GF-D8 (cell line): ENCODE measurements around the gene SH3D19.
"Not testable (repeated sequence)": the region's sequence is repeated elsewhere in the genome, so short reads cannot be mapped to it uniquely, and the experiment has no call there.

ENCODE experiments used
- DNase-seq: peaks from one replicate; lab custom pipeline; 2025; lab: John Stamatoyannopoulos, UW

The SH3D19 gene

DNA sequence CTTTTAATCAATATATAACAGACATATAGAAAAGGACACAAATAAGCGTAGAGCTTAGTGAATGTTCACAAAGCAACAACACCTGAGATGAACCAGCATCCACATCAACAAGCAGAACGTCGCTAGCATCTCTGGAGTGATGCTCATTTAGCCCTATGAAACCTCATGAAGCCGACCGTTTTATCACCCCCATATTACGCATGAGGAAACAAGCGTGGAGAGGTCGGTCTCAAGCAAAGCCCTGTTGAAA lies 226.5 kb downstream of the SH3D19 start:
- DNase-seq, result no peak

DNA sequence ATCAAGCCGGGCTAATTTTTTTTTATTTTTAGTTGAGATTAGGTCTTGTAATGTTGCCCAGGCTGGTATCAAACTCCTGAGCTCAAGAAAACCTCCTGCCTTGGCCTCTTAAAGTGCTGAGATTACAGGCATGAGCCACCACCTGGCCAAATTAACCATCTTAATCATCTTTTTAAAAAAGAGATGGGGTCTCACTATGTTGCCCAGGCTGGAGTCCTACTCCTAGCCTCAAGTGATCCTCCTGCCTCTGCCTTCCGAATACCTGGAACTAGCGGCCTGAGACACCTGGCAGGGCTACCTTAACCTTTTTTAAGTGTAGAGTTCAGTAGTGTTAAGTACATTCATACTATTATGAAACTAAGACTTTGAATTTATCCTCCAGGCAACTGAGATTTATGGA lies 227.6 kb downstream of the SH3D19 start:
- no peak for DNase-seq

DNA sequence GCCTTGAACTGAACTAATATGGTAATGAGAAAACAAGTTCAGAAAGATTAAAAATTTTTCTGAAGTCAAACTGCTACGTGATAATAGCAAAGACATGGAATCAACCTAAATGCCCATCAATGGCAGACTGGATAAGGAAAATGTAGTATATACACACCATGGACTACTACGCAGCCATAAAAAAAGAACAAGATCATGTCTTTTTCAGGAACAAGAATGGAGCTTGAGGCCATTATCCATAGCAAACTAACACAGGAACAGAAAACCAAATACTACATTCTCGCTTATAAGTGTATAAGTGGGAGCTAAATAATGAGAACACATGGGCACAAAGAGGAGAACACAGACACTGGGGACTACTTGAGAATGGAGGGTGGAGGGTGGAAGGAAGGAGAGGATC lies 230.3 kb downstream of the SH3D19 start:
- no peak for DNase-seq

DNA sequence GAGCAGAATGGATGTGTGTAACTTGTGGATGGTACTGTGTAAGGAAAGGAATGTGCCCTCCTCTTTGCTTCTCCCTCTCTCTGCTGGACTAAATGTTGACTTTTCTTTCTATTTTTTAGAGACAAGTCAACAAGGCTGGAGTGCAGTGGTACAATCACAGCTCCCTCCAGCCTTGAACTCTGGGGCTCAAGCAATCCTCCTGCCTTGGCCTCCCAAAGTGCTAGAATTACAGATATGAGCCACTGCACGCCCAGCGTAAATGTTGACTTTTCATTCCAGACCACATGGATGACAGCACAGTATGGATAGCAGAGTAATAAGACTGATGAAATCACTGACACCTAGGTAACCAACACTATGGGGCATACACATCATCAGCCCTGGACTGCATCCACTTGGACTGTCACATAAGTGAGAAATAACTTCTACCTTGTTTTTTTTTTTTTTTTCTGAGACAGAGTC lies 231.1 kb downstream of the SH3D19 start:
- DNase-seq, result no peak

DNA sequence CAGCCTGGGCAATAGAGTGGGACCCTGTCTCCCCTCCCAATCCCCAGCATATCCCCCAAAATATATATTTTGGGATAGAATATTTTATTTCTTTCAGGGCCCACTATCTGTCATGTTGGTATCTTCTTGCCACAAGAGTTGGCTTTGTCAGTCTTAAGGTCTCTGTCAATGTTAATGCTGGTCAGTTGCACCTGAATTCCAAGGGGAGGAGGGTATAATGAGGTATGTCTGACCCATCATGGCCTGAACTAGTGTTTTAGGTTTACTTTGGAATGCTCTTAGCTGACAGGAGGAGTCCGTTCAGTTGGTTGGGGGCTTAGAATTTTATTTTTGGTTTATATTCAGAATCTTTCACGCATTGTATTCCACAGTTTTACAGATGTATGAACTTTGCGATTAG lies 232.2 kb downstream of the SH3D19 start:
- DNase-seq, result no peak

DNA sequence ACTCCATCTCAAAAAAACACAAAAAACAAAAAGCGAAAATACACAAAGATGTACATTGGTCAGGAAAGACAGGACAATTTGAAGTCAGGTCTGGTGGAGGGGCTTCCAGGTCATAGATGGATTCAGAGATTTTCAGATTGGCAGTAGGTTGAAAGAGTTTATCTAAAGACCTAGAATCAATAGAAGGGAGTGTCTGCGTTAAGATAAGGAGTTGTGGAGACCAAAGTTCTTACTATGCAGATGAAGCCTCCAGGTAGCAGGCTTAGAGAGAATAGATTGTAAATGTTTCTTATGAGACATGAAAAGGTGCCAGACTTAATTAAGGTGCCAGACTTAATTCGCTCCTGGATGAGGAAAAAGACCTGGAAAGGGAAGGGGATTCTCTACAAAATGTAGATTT lies 232.9 kb downstream of the SH3D19 start:
- no peak for DNase-seq

DNA sequence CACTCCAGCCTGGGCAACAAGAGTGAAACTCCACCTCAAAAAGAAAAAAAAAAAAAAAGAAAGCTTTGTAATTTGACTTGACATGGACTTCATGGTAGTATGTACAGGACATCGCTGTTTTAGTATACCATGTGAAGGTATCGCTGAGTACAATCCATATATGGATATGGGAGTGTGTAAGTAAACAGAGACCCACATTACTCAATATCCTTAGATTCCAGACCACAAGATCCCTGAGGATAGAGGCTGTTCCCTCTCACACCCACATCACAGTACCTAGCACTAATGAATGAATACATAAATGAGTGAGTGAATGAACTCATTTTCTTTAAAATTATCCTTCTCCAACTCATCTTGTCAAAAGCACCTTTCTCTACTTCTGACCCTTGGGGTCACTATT lies 234.4 kb downstream of the SH3D19 start:
- no peak for DNase-seq

DNA sequence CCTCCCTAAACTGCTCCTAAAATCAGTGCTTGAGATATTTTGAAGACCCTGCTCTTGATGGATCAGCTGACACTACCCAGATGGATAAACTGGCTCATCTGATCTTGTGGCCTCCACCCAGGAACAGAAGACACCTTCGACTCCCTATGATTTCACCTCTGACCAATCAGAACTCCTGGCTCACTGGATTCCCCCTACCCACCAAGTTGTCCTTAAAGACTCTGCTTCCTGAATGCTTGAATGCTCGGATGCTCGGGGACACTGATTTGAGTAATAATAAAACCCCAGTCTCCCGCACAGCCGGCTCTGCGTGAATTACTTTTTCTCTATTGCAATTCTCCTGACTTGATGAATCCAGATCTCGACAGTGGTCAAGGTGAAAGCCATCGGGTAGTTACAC lies 237.9 kb downstream of the SH3D19 start:
- no peak for DNase-seq

DNA sequence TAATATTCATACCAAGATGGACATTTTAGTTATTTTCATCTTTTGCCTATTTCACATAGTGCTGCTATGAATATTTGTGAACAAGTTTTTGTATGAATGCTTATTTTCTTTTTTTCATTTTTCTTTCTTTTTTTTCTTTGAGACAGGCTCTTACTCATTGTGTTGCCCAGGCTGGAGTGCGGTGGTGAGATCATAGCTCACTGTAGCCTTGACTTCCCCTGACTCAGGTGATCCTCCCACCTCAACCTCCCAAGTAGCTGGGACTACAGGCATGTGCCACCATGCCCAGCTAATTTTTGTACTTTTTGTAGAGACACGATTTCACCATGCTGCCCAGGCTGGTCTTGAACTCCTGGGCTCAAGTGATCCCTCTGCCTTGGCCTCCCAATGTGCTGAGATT lies 247.4 kb downstream of the SH3D19 start:
- not testable (repeated sequence) for DNase-seq

DNA sequence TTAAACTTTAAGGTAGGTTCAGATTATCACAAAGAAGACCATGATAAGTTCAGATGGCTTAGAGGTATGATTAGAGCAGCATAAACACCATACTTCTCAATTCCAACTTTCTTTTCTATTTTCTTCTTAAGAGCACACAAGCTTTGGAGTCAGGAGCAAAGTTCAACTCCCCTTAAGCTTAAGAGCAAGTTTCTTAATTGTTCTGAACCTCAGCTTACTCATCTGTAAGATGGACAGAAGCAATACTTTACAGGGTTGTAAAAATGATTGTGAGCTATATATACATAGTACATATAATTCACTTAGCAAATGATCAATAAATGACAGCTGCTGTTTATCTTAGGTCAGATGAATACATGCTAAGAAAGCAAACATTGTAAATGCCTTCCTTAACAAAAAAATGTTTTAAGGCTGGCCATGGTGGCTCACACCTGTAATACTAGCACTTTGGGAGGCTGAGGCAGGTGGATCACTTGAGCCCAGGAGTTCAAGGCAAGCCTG lies 250.9 kb downstream of the SH3D19 start:
- DNase-seq, result no peak
